HCT116 (cell line): ENCODE data around the gene TCF7L1. TPM values are rescaled to one million over a fixed set of nuclear protein-coding genes. Genes with fewer than 3 reads are reported as not detected.

ENCODE experiments used
- ATAC-seq: fragments of 200-7000 bp; cut with Tn5 transposase; 2 replicates; pipeline ENCODE4 v1.9.1; 2020; ENCODE audit warnings: mild to moderate bottlenecking, moderate library complexity
- BruUV-seq: library from RNA; stranded (reverse); fragments of 400-500 nt; replicated peaks from 2 replicates; lab custom pipeline; 2021; lab: Mats Ljungman, UMichigan
- CTCF ChIA-PET: fragments of 300-600 bp; sonication (Branson Sonifier 250); formaldehyde crosslinking; loops from one replicate; lab custom pipeline; 2021; ENCODE audit warnings: antibody characterized with exemption; lab: Charles Lee
- POLR2A ChIA-PET: fragments of 300-600, 350-600 bp; sonication (Branson Sonifier 250); formaldehyde crosslinking; loops from one replicate; lab custom pipeline; 2021; ENCODE audit warnings: antibody characterized with exemption; lab: Charles Lee
- RAD21 ChIA-PET, 2 experiments: fragments of 300-600 bp; sonication (Branson Sonifier 250); formaldehyde crosslinking; loops; one replicate each; lab custom pipeline; 2023; ENCODE audit warnings: low total read pairs in 2 of 2; ENCODE audit not compliant: uncharacterized antibody in 2 of 2, unreplicated experiment in 2 of 2, low non-redundant PET in 1 of 2; lab: Charles Lee
- DNase-seq: peaks from one replicate; pipeline ENCODE4 v3.0.0-alpha.2; 2010; ENCODE audit warnings: low read depth, low spot score
- H2AFZ ChIP-seq: fragments of 200-600 bp; shearing (Covaris generic), sonication (generic); 2 replicates; pipeline ENCODE4 v1.6.1; 2017; ENCODE audit warnings: low read depth, mixed run types, mixed read lengths, antibody characterized with exemption, low read length; ENCODE audit not compliant: poor library complexity, severe bottlenecking
- H3K27ac ChIP-seq: 2 replicates; pipeline ENCODE4 v1.5.1; 2012; ENCODE audit warnings: low read depth, low read length
- H3K27me3 ChIP-seq: fragments of 200-600 bp; sonication (generic); 2 replicates; pipeline ENCODE4 v1.6.1; 2016; ENCODE audit warnings: mixed run types, low read length, mixed read lengths; ENCODE audit not compliant: insufficient read depth
- H3K36me3 ChIP-seq, 2 experiments: fragments of 200-500 bp in 1 of 2; fragments of 200-600 bp in 1 of 2; sonication (Bioruptor generic) in 1 of 2; sonication (generic) in 1 of 2; 2 replicates each; pipeline versions ENCODE4 v1.5.1 to v1.6.1; 2014 to 2016; ENCODE audit warnings: low read length in 2 of 2, inconsistent platforms in 1 of 2, mixed read lengths in 1 of 2, mixed run types in 1 of 2; ENCODE audit not compliant: insufficient read depth in 2 of 2, control insufficient read depth in 1 of 2
- H3K4me1 ChIP-seq, 2 experiments: fragments of 200-600 bp in 1 of 2; sonication (generic) in 1 of 2; 2 replicates each; pipeline versions ENCODE4 v1.5.1 to v1.6.1; 2012 to 2017; ENCODE audit warnings: low read length in 2 of 2, inconsistent platforms in 1 of 2, mild to moderate bottlenecking in 1 of 2, mixed read lengths in 1 of 2, mixed run types in 1 of 2, moderate library complexity in 1 of 2; ENCODE audit not compliant: insufficient read depth in 2 of 2, control insufficient read depth in 1 of 2
- H3K4me2 ChIP-seq: fragments of 200-600 bp; sonication (generic); 2 replicates; pipeline ENCODE4 v1.6.1; 2017; ENCODE audit warnings: mixed run types, low read length, mixed read lengths
- H3K4me3 ChIP-seq, 2 experiments: fragments of 200-600 bp in 1 of 2; sonication (generic) in 1 of 2; replicated peaks in 1 of 2; 2 replicates each; pipeline ENCODE4 v1.5.1; 2011 to 2016; ENCODE audit warnings: low read length in 2 of 2, control low read depth in 1 of 2, low read depth in 1 of 2, mild to moderate bottlenecking in 1 of 2, mixed read lengths in 1 of 2, mixed run types in 1 of 2
- H3K79me2 ChIP-seq: fragments of 200-600 bp; sonication (generic); 2 replicates; pipeline ENCODE4 v1.6.1; 2017; ENCODE audit warnings: mild to moderate bottlenecking, mixed run types, low read length, moderate library complexity, mixed read lengths; ENCODE audit not compliant: insufficient read depth
- H3K9ac ChIP-seq: fragments of 200-600 bp; sonication (generic); 2 replicates; pipeline ENCODE4 v1.6.1; 2016; ENCODE audit warnings: low read length, mixed read lengths
- H3K9me2 ChIP-seq: fragments of 200-600 bp; sonication (generic), shearing (Covaris generic); 2 replicates; pipeline ENCODE4 v1.6.1; 2017; ENCODE audit warnings: mixed run types, mild to moderate bottlenecking, moderate library complexity; ENCODE audit not compliant: insufficient read depth
- H3K9me3 ChIP-seq, 2 experiments: fragments of 200-500 bp in 1 of 2; fragments of 200-600 bp in 1 of 2; sonication (Bioruptor generic) in 1 of 2; sonication (generic) in 1 of 2; 2 replicates each; pipeline ENCODE4 v1.6.1; 2014 to 2017; ENCODE audit warnings: low read length in 2 of 2, mixed read lengths in 2 of 2, inconsistent platforms in 1 of 2, low read depth in 1 of 2, mild to moderate bottlenecking in 1 of 2, mixed run types in 1 of 2, moderate library complexity in 1 of 2; ENCODE audit not compliant: control insufficient read depth in 1 of 2, insufficient read depth in 1 of 2
- H4K20me1 ChIP-seq: fragments of 200-600 bp; sonication (generic), shearing (Covaris generic); 2 replicates; pipeline ENCODE4 v1.6.1; 2017; ENCODE audit warnings: mixed run types, mild to moderate bottlenecking, moderate library complexity; ENCODE audit not compliant: insufficient read depth
- CBX3 ChIP-seq: IDR thresholded peaks from 2 replicates; pipeline ENCODE4 v1.6.1; 2012; ENCODE audit warnings: low read depth
- EZH2 ChIP-seq: fragments of 200-600 bp; sonication (generic); IDR thresholded peaks from 2 replicates; pipeline ENCODE4 v1.6.1; 2017; ENCODE audit warnings: antibody characterized with exemption, mixed run types
- JUND ChIP-seq: IDR thresholded peaks from 2 replicates; pipeline ENCODE4 v1.6.1; 2012
- POLR2A ChIP-seq: IDR thresholded peaks from 2 replicates; pipeline ENCODE4 v1.7.0; 2011; ENCODE audit warnings: borderline replicate concordance; ENCODE audit not compliant: insufficient read depth, insufficient read length; ENCODE audit errors: extremely low read depth
- RAD21 ChIP-seq: IDR thresholded peaks from 2 replicates; pipeline ENCODE4 v1.6.1; 2012; ENCODE audit warnings: low read depth, mild to moderate bottlenecking
- YY1 ChIP-seq: IDR thresholded peaks from 2 replicates; pipeline ENCODE4 v1.6.1; 2011; ENCODE audit warnings: low read length, low read depth, moderate library complexity, mild to moderate bottlenecking; ENCODE audit not compliant: insufficient replicate concordance; ENCODE audit errors: extremely low read depth
- intact Hi-C: fragments of 100-400 bp; cut with micrococcal nuclease; formaldehyde crosslinking; loops from 2 replicates; pipeline ENCODE4 v1.10.0; 2022
- total RNA-seq: library from RNA; stranded (reverse); gene quantifications from one replicate; pipeline ENCODE4 v1.2.1, GENCODE V29; 2021; ENCODE audit not compliant: unreplicated experiment
- TF ChIP-seq, protein P1 (sequence below): IDR thresholded peaks from 2 replicates; pipeline ENCODE4 v1.6.1; 2012
- TF ChIP-seq, protein P2 (sequence below): IDR thresholded peaks from 2 replicates; pipeline ENCODE4 v1.6.1; 2012
- TF ChIP-seq, protein P3 (sequence below): IDR thresholded peaks from 2 replicates; pipeline ENCODE4 v1.6.1; 2012; ENCODE audit warnings: low read depth

TCF7L1 gene
- total RNA-seq, 1 experiment from 2014 or later: 10.3 TPM

DNA sequence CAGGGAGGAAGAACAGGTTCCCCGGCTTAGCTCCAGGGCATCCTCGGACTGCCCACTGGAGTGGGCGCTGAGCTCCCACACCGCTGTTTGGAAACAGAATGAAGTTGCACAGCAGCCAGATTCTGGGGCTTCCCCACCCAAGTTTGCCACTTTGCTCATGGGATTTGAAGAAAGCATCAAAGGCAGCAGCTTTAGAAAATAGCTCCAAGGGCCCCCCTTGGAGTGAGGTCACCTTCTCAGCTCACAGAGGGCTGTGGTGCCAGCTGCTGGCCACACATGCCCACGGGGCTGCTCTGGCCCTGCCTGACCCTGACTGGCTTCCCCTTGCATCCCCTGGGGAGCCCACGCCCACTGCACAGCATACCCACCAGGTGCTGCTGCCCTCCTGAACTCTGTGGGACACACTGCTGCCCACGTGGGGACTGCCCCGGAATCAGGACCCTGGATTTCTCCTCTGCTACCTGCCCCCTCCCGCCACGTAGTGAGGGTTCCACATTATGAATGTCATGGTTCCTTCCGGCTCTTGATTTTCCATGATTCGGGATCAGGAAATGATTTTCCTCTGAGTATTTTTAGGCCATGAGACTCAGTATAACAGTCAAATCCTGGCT lies 124.3 kb downstream of the TCF7L1 start:
- CTCF ChIA-PET: interaction anchor here (2.1 kb wide), 1 partner anchor 9 kb away, joined by 9 read pairs; no protein-coding TSS in a partner anchor
- H3K79me2 ChIP-seq: no peaks in the 10 kb centered on the region

More for the DNA sequence above, 124.3 kb downstream of the TCF7L1 start:
- no peaks in the 10 kb centered on the region for H3K27me3 ChIP-seq
- no peaks in the 10 kb centered on the region for H3K36me3 ChIP-seq
- intact Hi-C loops: no loop called here
- H3K4me1 ChIP-seq: peaks cover 10 to 16% of the 10 kb centered on the region in 2 experiments; a peak in 3 of 4 replicates
- RAD21 ChIA-PET: no interaction called here
- POLR2A ChIA-PET: interaction anchor here (0.5 kb wide), 1 partner anchor 275 kb away, joined by 3 read pairs; no protein-coding TSS in a partner anchor
- H3K9me3 ChIP-seq: no peaks in the 10 kb centered on the region
- no peak overlapping the region for H3K27ac ChIP-seq
- H2AFZ ChIP-seq: no peak overlapping the region
- H3K9ac ChIP-seq: no peak overlapping the region
- ATAC-seq (no peak), DNase-seq (no peak)
- no peak overlapping the region for H3K4me2 ChIP-seq
- H3K9me2 ChIP-seq: no peaks in the 10 kb centered on the region
- BruUV-seq: no TSS peak
- H3K4me3 ChIP-seq: no peak overlapping the region
- H4K20me1 ChIP-seq: no peaks in the 10 kb centered on the region
- TF ChIP-seq JUND: no peak
- TF ChIP-seq, protein P1, sequence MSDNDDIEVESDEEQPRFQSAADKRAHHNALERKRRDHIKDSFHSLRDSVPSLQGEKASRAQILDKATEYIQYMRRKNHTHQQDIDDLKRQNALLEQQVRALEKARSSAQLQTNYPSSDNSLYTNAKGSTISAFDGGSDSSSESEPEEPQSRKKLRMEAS: no peak
- no peak for TF ChIP-seq EZH2
- no peak for TF ChIP-seq YY1
- TF ChIP-seq RAD21: no peak
- TF ChIP-seq, protein P2, sequence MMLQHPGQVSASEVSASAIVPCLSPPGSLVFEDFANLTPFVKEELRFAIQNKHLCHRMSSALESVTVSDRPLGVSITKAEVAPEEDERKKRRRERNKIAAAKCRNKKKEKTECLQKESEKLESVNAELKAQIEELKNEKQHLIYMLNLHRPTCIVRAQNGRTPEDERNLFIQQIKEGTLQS: no peak
- TF ChIP-seq, protein P3, sequence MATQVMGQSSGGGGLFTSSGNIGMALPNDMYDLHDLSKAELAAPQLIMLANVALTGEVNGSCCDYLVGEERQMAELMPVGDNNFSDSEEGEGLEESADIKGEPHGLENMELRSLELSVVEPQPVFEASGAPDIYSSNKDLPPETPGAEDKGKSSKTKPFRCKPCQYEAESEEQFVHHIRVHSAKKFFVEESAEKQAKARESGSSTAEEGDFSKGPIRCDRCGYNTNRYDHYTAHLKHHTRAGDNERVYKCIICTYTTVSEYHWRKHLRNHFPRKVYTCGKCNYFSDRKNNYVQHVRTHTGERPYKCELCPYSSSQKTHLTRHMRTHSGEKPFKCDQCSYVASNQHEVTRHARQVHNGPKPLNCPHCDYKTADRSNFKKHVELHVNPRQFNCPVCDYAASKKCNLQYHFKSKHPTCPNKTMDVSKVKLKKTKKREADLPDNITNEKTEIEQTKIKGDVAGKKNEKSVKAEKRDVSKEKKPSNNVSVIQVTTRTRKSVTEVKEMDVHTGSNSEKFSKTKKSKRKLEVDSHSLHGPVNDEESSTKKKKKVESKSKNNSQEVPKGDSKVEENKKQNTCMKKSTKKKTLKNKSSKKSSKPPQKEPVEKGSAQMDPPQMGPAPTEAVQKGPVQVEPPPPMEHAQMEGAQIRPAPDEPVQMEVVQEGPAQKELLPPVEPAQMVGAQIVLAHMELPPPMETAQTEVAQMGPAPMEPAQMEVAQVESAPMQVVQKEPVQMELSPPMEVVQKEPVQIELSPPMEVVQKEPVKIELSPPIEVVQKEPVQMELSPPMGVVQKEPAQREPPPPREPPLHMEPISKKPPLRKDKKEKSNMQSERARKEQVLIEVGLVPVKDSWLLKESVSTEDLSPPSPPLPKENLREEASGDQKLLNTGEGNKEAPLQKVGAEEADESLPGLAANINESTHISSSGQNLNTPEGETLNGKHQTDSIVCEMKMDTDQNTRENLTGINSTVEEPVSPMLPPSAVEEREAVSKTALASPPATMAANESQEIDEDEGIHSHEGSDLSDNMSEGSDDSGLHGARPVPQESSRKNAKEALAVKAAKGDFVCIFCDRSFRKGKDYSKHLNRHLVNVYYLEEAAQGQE: no peak
- TF ChIP-seq POLR2A: no peak
- no peak for TF ChIP-seq CBX3
- TF ChIP-seq, all 23 proteins: peak for 0
